ENCODE data around the gene GRIK3.

DNA sequence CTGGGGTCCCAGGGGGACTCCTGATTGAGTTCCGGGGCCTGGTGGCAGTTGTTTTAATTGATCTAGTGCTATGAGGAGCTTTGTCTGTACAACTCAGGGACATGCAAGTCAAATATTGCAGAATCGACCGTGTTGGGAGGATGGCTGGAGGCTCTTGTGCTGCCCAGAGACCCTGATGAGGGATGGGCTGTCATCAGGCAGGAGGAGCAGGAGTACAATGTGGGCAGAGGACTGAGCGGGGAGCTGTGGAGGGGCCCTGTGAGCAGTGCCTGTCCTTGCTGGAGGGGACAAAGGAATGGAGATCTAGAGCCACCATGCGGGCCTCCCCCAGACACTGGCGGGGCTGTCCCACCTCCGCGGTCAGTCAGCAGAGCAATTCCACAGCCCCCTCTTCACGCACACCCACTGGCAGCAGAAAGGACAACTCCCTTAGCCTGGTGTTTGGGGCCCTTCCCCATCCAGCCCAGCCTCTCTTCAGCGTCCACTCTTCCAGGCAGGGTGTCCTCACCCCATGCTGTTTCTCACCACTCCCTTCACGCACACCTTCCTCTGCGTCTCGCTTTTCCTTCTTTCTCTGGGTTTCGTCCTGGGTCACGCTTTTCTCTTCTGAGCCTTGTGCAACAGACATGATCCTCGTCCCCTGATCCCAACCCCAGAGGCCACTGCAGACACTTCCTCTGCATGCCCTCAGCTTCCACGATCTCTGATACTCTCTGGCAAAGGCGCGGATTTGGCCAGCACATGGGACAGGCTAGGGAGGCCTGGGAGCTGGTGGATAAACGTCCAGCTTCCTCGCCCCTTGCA, 122.6 kb downstream of the GRIK3 start:
- no peak for TF ChIP-seq POLR2A (IDR thresholded peaks at IDR 0.05)
- TF ChIP-seq, protein P1, sequence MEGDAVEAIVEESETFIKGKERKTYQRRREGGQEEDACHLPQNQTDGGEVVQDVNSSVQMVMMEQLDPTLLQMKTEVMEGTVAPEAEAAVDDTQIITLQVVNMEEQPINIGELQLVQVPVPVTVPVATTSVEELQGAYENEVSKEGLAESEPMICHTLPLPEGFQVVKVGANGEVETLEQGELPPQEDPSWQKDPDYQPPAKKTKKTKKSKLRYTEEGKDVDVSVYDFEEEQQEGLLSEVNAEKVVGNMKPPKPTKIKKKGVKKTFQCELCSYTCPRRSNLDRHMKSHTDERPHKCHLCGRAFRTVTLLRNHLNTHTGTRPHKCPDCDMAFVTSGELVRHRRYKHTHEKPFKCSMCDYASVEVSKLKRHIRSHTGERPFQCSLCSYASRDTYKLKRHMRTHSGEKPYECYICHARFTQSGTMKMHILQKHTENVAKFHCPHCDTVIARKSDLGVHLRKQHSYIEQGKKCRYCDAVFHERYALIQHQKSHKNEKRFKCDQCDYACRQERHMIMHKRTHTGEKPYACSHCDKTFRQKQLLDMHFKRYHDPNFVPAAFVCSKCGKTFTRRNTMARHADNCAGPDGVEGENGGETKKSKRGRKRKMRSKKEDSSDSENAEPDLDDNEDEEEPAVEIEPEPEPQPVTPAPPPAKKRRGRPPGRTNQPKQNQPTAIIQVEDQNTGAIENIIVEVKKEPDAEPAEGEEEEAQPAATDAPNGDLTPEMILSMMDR (IDR thresholded peaks at IDR 0.05): no peak
- no peak for TF ChIP-seq EP300 (IDR thresholded peaks at IDR 0.05)
- TF ChIP-seq POLR2AphosphoS5 (IDR thresholded peaks at IDR 0.05): no peak

Data from stomach (tissue), 4 donors.